Measurements from ENCODE around the gene PRKCSH. TPM values are rescaled to one million over a fixed set of nuclear protein-coding genes. Genes with fewer than 3 reads are reported as not detected.

Gene PRKCSH
- total RNA-seq, 4 donors from 2014 or later: 81.0 to 141 (median 98.7) TPM

GRCh38 chr19:11435833-11436313 lies 438 bp downstream of the PRKCSH start:
- no peak for DNase-seq (ENCODE audit: extremely low spot score)
- 10% methylated on average over 4 of the region's 21 CpGs for WGBS
- Histone ChIP-seq H3K9me3 (no peaks in the 10 kb centered on the region), H3K36me3 (peaks cover 25 to 45% (median 43%) of the 10 kb centered on the region in 4 donors), H3K4me3 (peak overlapping the region; percentile 70 to 90 (median 76)), H3K4me1 (peaks cover 17 to 27% (median 20%) of the 10 kb centered on the region in 4 donors), H3K27me3 (no peaks in the 10 kb centered on the region), H3K27ac (replicated peaks in 1 of 4) (peak overlapping the region; percentile 74 to 84 (median 80))
- TF ChIP-seq POLR2A (IDR thresholded peaks at IDR 0.05; ENCODE audit: low read depth) (no peak), POLR2AphosphoS5 (IDR thresholded peaks at IDR 0.05) (no peak), EP300 (IDR thresholded peaks at IDR 0.05) (no peak), CTCF (IDR thresholded peaks at IDR 0.05) (no peak)
- intact Hi-C loops (cut with DNase I): loop anchor here (5.0 to 10.0 kb wide), 2 partner anchors 54 to 69 kb away; partner anchors contain the start of genes EPOR and ZNF653

DNA sequence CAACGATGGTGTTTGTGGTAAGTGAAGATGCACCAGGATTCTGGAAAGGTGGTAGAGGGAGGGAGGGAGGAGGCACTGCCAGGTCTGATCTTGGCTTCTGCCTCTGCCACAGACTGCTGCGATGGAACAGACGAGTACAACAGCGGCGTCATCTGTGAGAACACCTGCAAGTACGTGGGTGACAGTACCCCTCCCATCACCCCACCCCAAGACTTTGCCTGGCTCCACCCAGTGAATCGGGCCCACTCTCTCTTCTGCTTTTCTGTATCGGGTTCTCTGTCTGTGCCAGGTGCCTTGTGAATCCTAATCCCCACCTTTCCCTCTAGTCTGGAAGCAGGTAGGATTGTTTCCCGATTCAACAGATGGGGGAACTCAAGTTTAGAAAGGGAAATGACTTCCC lies 2.5 kb downstream of the PRKCSH start:
- intact Hi-C loops (cut with DNase I): loop anchor here (5.0 to 10.0 kb wide), 2 partner anchors 56 to 67 kb away; partner anchors contain the start of genes EPOR and ZNF653
- Histone ChIP-seq H3K9me3 (no peaks in the 10 kb centered on the region), H3K27ac (replicated peaks in 1 of 4) (no peak overlapping the region), H3K4me1 (peaks cover 17 to 27% (median 20%) of the 10 kb centered on the region in 4 donors), H3K27me3 (no peaks in the 10 kb centered on the region), H3K4me3 (no peak overlapping the region), H3K36me3 (peaks cover 35 to 66% (median 64%) of the 10 kb centered on the region in 4 donors)
- 91% methylated on average over 9 of the region's 9 CpGs for WGBS
- DNase-seq (ENCODE audit: extremely low spot score): no peak
- TF ChIP-seq POLR2AphosphoS5 (IDR thresholded peaks at IDR 0.05) (no peak), POLR2A (IDR thresholded peaks at IDR 0.05; ENCODE audit: low read depth) (no peak), CTCF (IDR thresholded peaks at IDR 0.05) (no peak)

GRCh38 chr19:11444059-11444458 lies 8.6 kb downstream of the PRKCSH start:
- Histone ChIP-seq H3K4me3 (no peak overlapping the region), H3K27ac (replicated peaks in 1 of 4) (no peak overlapping the region), H3K36me3 (peaks cover 51 to 98% (median 98%) of the 10 kb centered on the region in 4 donors), H3K4me1 (no peaks in the 10 kb centered on the region), H3K9me3 (no peaks in the 10 kb centered on the region), H3K27me3 (no peaks in the 10 kb centered on the region)
- DNase-seq (ENCODE audit: extremely low spot score): no peak
- TF ChIP-seq CTCF (IDR thresholded peaks at IDR 0.05): no peak
- intact Hi-C loops (cut with DNase I): no loop called here
- 85% methylated on average over 4 of the region's 5 CpGs for WGBS

GRCh38 chr19:11445141-11445540 lies 9.7 kb downstream of the PRKCSH start:
- 86% methylated on average over 11 of the region's 13 CpGs for WGBS
- no peaks in the 10 kb centered on the region for H3K27me3 ChIP-seq
- H3K27ac ChIP-seq (replicated peaks in 1 of 4): no peak overlapping the region
- TF ChIP-seq POLR2A (IDR thresholded peaks at IDR 0.05; ENCODE audit: low read depth) (no peak), EP300 (IDR thresholded peaks at IDR 0.05) (no peak), CTCF (IDR thresholded peaks at IDR 0.05) (no peak), POLR2AphosphoS5 (IDR thresholded peaks at IDR 0.05) (no peak)
- H3K4me1 ChIP-seq: no peaks in the 10 kb centered on the region
- no peaks in the 10 kb centered on the region for H3K9me3 ChIP-seq
- no peak for DNase-seq (ENCODE audit: extremely low spot score)
- no peak overlapping the region for H3K4me3 ChIP-seq
- intact Hi-C loops (cut with DNase I): loop anchor here (5.0 kb wide), 1 partner anchor 203 kb away; no protein-coding TSS in a partner anchor
- H3K36me3 ChIP-seq: peaks cover 60 to 100% (median 97%) of the 10 kb centered on the region in 4 donors

GRCh38 chr19:11446271-11446651 lies 10.8 kb downstream of the PRKCSH start:
- Histone ChIP-seq H3K4me3 (no peak overlapping the region), H3K4me1 (no peaks in the 10 kb centered on the region), H3K36me3 (peaks cover 64 to 97% (median 92%) of the 10 kb centered on the region in 4 donors), H3K27ac (replicated peaks in 1 of 4) (no peak overlapping the region), H3K27me3 (no peaks in the 10 kb centered on the region), H3K9me3 (no peaks in the 10 kb centered on the region)
- TF ChIP-seq POLR2A (IDR thresholded peaks at IDR 0.05; ENCODE audit: low read depth) (no peak), EP300 (IDR thresholded peaks at IDR 0.05) (no peak), POLR2AphosphoS5 (IDR thresholded peaks at IDR 0.05) (no peak), CTCF (IDR thresholded peaks at IDR 0.05) (no peak)
- no peak for DNase-seq (ENCODE audit: extremely low spot score)
- intact Hi-C loops (cut with DNase I): loop anchor here (2.0 to 5.0 kb wide), 2 partner anchors 153 to 204 kb away; no protein-coding TSS in a partner anchor
- 87% methylated on average over 11 of the region's 14 CpGs for WGBS

Measured in esophagus muscularis mucosa (tissue), 4 donors.